T-helper 2 cell treated with Interferon-gamma antibody and Interleukin-4, amounts not matched to agents 100 ng/mL and 5 ng/mL, for 36 hours (primary cell): ENCODE data around the gene LYPD8. TPM values are rescaled to one million over a fixed set of nuclear protein-coding genes. Genes with fewer than 3 reads are reported as not detected.
"Not testable (repeated sequence)": the region's sequence is repeated elsewhere in the genome, so short reads cannot be mapped to it uniquely, and the experiment has no call there.

Experiments
- intact Hi-C: fragments of 100-400 bp; cut with micrococcal nuclease; formaldehyde crosslinking; loops from one replicate; pipeline ENCODE4 v1.15.1; 2023
- total RNA-seq: library from RNA; stranded (reverse); gene quantifications from 2 replicates; pipeline ENCODE4 v1.2.3, GENCODE V29; 2022

LYPD8 gene
- total RNA-seq: not detected in 2 replicates

GRCh38 chr1:248755517-248755916, at the start of gene LYPD8:
LYPD8 (minus strand) TSS chr1:248755759; CDS start chr1:248751081, 4,678 bp downstream.
- intact Hi-C loops: no loop called here

GRCh38 chr1:248804771-248805681, 49.5 kb upstream of the LYPD8 start:
- intact Hi-C loops: loop anchor here (5.0 kb wide), 1 partner anchor 118 kb away; no protein-coding TSS in a partner anchor

- intact Hi-C loops: not testable (repeated sequence)
Observed at GRCh38 chr1:248803501-248803900, 47.9 kb upstream of the LYPD8 start.

- intact Hi-C loops: no loop called here
Observed at GRCh38 chr1:248802454-248802853, 46.9 kb upstream of the LYPD8 start.

GRCh38 chr1:248800459-248800858, 44.9 kb upstream of the LYPD8 start:
- intact Hi-C loops: no loop called here

GRCh38 chr1:248798791-248799190, 43.2 kb upstream of the LYPD8 start:
- intact Hi-C loops: no loop called here

GRCh38 chr1:248794663-248795062, 39.1 kb upstream of the LYPD8 start:
- intact Hi-C loops: not testable (repeated sequence)

GRCh38 chr1:248793592-248793991, 38.0 kb upstream of the LYPD8 start:
- intact Hi-C loops: no loop called here

- intact Hi-C loops: no loop called here
Observed at GRCh38 chr1:248792342-248792741, 36.8 kb upstream of the LYPD8 start.

GRCh38 chr1:248791010-248791409, 35.5 kb upstream of the LYPD8 start:
- intact Hi-C loops: no loop called here

GRCh38 chr1:248790456-248790855, 34.9 kb upstream of the LYPD8 start:
- intact Hi-C loops: no loop called here

- intact Hi-C loops: not testable (repeated sequence)
Observed at GRCh38 chr1:248789337-248789736, 33.8 kb upstream of the LYPD8 start.

- intact Hi-C loops: no loop called here
Observed at GRCh38 chr1:248788327-248788726, 32.8 kb upstream of the LYPD8 start.

- intact Hi-C loops: no loop called here
Observed at GRCh38 chr1:248787430-248787829, 31.9 kb upstream of the LYPD8 start.

- intact Hi-C loops: no loop called here
Observed at GRCh38 chr1:248786156-248786555, 30.6 kb upstream of the LYPD8 start.

- intact Hi-C loops: no loop called here
Observed at GRCh38 chr1:248783367-248783766, 27.8 kb upstream of the LYPD8 start.

- intact Hi-C loops: no loop called here
Observed at GRCh38 chr1:248782416-248783141, 27.0 kb upstream of the LYPD8 start.

GRCh38 chr1:248779350-248779749, 23.8 kb upstream of the LYPD8 start:
- intact Hi-C loops: no loop called here

- intact Hi-C loops: no loop called here
Observed at GRCh38 chr1:248778906-248779305, 23.3 kb upstream of the LYPD8 start.

GRCh38 chr1:248776991-248777390, 21.4 kb upstream of the LYPD8 start:
- intact Hi-C loops: no loop called here

GRCh38 chr1:248775441-248775840, 19.9 kb upstream of the LYPD8 start:
- intact Hi-C loops: no loop called here

- intact Hi-C loops: no loop called here
Observed at GRCh38 chr1:248759644-248760043, 4.1 kb upstream of the LYPD8 start.
